NCI-H345 (cell line): Measurements from ENCODE around the gene ZBTB45.
"Not testable (repeated sequence)": the region's sequence is repeated elsewhere in the genome, so short reads cannot be mapped to it uniquely, and the experiment has no call there.

Source experiments
- DNase-seq: peaks from one replicate; lab custom pipeline; 2025; lab: John Stamatoyannopoulos, UW

ZBTB45 gene

DNA sequence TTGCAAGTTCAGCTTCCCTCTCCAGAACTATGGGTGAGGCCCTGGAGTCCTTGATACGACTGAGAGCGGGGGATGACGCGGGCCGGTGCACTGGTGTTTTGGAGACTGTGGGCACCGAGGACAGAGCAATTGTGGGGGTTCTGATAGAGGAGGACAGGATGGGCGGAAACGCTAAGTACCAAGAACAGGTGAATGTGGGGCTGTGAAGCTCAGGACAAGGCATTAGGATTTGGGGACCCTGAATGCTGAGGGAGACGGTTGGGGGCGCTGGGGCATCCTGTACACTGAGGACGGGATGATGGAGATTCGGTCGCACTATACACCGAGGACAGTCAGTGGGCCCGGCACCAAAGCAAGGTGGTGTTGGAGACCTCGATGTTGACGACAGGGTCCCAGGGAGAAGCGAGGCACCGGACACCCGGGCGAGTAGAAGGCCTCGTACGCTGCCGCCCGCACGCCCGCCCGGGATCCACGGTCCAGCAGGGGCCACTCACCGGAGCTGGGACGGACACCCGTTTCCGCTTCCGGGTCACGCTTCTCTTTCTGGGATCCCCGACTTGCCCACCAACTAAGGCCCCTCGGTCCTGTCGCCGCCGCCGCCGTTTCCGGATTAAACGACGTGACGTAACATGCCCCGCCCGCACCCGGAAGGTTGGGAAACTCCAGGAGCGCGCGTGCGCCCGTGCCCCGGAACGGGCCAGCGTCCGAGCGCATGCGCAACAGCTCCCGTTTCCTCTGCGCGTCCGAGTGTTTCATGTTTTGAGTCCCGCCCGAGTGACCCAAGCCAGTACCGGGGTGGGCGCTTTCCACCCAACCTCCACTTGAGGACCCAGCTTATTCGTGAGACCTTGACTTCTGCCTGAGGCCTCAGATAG is 35.1 kb upstream of the ZBTB45 start, which contains the start of gene CHMP2A:
TSS of gene CHMP2A (minus strand) at position 612 of the 875 bp plus-strand sequence. CDS start 893 bp downstream, outside the sequence.
- DNase-seq = no peak

DNA sequence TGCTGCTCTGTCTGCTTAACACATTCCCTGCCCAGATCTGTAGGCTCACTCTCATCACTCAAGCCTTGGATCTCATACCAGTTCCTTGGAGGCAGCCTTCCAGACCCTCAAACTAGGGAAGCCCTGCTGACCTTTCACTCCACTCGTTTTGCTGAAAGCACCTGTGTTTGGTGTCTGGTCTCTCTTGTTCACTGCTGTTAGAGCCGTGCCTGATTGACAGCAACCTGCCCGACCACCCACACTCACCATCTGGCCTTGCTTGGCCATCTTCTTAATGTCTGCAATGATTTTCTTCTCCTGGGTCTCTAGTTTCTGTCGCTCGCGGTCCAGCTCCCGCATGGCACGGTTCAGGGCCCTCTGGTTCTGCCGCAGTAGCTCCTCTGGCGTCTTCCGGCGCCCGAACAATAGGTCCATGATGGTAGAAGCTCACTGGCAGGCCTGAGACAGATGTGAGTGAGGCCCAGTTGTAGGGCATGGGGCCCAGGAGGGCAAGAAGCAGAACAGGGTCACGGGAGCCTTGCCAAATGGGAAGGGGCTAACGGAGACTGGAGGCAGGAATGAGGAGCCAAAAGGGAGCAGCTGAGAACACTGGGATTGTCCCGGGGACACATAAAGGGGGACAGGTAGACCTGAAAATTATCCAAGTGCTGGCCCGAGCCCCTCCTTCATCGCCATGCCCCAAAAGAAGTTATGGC is 34.3 kb upstream of the ZBTB45 start:
- DNase-seq = no peak

DNA sequence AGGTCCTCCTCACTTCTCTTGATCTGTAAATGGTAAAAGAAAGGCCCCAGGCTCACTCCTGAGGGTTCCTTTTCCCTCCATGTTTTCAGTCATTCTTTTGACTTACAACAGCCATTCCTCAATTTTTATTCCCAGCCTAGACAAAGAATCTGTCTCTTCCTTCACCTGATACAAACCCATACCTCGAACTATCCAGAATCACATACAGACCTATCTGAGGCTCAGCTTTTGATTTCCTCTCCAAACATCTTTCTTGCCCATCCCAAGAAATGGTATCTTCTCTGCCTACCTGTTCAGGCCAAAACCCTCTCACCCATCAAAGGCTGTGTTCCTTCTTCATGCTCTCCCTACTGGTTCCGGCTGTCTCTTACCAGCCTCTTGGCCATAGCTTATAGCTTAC is 33.0 kb upstream of the ZBTB45 start:
- DNase-seq = no peak

DNA sequence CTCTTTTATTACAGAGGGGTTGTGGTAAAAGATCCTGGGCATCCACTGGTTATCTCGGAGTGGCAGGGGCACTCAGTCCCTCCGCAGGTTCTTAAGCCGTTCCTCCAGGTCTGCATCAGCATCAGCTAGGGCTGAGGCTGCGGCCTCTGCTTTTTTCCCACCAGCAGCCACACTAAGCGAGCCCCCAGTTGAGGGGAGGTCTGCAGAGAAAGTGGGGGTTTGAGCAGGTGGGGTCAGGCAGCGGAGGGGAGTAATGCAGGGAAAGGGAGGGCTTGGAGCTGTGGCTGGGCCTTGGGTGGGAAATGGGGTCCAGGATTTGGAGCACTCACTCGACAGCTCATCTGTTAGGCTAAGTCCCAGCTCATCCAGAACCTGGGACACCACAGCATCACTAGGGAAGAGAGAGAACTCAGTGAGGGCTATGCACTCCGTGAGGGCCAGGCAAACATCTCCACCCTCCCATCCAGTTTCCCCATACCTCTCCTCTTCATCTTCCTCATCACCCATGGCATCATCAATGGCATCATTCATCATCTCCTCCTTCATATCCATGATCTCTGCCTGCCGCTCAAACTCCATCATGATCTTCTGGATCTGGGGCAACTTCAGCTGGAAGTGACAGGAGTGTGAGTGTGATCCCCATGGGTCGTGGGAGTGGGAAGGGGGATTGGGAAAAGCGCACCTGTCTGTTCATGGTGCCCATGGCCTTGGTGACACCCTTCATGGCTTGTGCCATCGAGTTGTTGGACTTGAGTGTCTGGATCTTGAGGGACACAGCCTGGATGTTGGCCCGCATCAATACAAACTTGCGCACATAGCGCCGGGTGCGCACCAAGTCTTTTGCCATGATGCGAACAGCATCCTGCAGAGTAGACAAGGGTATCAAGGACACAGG is 32.2 kb upstream of the ZBTB45 start:
- DNase-seq = no peak

DNA sequence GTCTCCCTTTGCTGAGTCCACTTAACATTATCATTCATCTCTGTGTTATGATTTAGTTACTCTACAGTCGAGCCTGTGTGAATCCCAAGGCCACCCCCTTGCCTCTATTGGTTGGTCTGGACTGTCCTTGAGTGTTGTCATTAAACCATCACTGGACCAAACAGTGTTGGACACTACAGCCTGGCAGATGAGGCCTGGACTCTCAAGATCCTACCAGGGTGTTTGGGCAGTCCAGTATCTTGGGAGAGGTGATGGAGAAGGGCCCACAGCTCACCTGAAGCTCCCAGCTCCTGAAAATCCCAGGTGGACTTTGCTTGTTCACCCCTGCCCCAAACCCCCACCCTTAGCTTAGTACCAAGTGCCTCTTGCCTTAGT is 31.5 kb upstream of the ZBTB45 start:
- no peak for DNase-seq

DNA sequence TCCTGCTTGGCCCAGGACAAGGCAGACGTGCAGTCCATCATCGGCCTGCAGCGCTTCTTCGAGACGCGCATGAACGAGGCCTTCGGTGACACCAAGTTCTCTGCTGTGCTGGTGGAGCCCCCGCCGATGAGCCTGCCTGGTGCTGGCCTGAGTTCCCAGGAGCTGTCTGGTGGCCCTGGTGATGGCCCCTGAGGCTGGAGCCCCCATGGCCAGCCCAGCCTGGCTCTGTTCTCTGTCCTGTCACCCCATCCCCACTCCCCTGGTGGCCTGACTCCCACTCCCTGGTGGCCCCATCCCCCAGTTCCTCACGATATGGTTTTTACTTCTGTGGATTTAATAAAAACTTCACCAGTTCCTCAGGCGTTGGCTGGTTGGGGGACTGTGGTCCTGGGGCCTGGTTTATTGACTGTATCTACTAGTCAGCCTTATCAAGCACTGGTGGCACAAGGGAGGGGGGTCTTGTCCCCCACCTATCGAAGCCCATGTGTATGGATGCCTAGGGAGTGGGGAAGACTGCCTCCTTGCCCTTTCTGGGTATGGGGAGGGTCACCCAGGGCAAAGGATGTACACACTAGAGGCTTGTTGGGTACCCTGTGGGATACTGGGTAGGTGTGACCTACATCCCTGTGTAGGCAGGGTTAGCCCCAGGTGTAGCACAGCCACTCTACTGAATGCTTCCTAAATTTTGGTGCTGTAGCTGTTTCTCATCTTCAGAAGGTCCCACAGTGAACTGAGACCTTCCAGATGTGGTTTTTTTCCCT is 30.9 kb upstream of the ZBTB45 start:
- no peak for DNase-seq

DNA sequence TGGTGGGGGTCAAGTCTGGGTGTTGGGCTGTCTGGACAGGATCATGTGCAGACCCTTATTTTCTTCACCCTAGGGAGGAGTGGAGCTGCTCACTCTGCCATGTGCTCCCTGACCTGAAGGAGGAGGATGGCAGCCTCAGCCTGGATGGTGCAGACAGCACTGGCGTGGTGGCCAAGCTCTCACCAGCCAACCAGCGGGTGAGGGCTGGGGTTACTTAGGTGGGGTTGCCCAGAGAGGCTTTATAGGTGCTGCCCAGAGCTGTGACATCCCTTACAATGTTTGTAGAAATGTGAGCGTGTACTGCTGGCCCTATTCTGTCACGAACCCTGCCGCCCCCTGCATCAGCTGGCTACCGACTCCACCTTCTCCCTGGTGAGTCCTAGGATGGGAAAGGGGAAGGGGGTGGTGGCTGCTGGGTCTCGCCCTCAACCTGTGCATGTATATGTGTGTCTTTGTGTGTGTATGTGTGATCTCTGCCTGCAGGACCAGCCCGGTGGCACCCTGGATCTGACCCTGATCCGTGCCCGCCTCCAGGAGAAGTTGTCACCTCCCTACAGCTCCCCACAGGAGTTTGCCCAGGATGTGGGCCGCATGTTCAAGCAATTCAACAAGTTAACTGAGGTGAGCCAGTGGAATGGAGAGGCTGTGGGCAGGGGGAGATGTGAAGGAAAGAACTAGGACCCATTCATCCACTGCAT is 30.2 kb upstream of the ZBTB45 start:
- DNase-seq = no peak

DNA sequence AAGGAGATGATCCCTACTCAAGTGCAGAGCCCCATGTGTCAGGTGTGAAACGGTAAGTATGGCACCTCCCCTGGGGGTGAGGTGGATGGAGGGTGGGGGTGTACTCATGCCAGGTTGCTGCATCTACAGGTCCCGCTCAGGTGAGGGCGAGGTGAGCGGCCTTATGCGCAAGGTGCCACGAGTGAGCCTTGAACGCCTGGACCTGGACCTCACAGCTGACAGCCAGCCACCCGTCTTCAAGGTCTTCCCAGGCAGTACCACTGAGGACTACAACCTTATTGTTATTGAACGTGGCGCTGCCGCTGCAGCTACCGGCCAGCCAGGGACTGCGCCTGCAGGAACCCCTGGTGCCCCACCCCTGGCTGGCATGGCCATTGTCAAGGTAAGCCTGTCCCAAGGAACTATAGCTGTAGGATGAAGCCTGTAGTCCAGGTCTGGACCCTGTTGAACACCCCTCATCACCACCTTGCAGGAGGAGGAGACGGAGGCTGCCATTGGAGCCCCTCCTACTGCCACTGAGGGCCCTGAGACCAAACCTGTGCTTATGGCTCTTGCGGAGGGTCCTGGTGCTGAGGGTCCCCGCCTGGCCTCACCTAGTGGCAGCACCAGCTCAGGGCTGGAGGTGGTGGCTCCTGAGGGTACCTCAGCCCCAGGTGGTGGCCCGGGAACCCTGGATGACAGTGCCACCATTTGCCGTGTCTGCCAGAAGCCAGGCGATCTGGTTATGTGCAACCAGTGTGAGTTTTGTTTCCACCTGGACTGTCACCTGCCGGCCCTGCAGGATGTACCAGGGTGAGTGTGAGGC is 29.5 kb upstream of the ZBTB45 start:
- no peak for DNase-seq

DNA sequence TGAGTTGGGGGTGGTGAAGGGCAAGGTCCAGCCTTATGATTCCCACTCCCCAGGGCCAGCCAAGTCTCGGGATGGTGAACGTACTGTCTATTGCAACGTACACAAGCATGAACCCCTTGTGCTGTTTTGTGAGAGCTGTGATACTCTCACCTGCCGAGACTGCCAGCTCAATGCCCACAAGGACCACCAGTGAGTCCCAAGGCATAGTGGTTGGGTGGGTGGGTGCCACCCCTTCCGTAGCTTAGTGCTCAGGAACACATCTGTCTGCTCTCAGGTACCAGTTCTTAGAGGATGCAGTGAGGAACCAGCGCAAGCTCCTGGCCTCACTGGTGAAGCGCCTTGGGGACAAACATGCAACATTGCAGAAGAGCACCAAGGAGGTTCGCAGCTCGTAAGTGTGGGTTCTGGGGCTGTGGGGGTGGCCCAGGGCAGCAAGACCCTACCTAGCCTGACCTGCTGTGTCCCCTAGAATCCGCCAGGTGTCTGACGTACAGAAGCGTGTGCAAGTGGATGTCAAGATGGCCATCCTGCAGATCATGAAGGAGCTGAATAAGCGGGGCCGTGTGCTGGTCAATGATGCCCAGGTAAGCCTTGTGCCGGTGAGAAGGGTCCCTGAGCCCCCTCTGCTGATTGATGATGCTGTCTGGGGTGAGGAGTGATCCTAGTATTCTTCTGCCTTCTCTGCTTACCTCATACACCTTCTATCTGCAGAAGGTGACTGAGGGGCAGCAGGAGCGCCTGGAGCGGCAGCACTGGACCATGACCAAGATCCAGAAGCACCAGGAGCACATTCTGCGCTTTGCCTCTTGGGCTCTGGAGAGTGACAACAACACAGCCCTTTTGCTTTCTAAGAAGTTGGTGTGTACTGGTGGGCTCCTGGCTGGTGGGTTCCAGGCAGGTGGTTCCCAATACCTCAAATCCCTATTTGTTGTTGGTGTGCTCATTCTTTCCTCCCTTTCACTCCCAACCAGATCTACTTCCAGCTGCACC is 28.0 kb upstream of the ZBTB45 start:
- no peak for DNase-seq

DNA sequence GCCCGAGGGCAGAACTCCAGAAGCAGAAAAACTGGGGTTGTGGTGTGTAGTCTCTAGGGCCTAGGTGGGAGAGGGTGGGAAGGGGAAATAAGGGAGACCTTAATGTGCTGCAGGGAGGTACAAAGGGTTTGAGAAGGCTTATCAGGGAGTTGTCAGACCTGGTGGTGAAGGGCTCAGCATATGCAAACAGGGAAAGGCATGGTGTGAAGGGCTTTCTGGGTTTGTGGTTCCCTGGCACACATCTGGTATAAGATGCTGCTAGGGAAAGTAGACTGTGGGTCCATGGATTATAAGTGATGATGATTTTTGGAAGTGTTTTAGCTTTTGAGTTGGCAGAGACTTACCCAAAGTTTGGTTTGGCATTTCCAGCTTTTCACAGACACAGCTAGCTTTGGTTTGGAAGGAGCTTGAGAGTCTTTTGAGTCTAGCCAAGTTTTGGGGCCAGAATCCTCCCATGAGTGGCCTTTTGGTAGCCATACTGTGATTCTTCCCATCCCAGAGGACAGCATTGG is 26.5 kb upstream of the ZBTB45 start:
- DNase-seq = no peak

DNA sequence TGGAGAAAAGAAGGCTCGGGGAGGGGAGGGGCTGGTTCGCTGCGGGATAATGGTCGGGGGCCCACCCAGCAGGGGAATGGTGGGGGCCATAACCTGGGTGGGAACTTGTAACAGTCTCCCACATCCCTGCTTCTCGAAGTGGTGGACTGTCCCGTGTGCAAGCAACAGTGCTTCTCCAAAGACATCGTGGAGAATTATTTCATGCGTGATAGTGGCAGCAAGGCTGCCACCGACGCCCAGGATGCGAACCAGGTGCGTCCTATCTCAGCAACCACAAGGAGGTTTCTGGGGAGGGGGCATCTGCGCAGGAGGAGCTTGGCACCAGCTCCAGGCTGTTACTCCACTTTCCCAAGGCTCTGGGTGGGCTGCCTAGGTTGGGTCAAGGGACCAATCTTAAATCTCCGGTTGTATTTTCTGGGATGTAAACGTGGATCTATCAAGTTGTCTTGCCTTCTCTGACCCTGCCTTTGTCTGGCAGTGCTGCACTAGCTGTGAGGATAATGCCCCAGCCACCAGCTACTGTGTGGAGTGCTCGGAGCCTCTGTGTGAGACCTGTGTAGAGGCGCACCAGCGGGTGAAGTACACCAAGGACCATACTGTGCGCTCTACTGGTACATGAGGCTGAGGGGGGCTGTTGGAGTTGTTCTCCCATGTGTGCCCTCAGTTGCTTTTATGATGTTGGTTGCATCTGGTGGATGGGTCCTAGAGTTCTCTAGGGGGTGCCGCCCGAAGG is 25.8 kb upstream of the ZBTB45 start:
- DNase-seq = no peak

DNA sequence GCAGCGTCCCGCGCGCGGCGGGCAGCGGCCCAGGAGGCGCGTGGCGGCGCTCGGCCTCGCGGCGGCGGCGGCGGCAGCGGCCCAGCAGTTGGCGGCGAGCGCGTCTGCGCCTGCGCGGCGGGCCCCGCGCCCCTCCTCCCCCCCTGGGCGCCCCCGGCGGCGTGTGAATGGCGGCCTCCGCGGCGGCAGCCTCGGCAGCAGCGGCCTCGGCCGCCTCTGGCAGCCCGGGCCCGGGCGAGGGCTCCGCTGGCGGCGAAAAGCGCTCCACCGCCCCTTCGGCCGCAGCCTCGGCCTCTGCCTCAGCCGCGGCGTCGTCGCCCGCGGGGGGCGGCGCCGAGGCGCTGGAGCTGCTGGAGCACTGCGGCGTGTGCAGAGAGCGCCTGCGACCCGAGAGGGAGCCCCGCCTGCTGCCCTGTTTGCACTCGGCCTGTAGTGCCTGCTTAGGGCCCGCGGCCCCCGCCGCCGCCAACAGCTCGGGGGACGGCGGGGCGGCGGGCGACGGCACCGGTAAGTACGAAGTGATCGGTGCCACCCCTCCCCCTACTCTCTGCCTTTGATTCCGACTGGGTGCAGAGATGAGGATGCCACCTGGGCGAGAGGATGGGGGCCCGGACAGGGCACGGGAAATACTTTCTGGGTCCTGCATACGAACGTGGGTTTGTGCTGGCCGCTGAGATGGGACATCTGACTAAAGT is 25.1 kb upstream of the ZBTB45 start:
- DNase-seq = no peak

DNA sequence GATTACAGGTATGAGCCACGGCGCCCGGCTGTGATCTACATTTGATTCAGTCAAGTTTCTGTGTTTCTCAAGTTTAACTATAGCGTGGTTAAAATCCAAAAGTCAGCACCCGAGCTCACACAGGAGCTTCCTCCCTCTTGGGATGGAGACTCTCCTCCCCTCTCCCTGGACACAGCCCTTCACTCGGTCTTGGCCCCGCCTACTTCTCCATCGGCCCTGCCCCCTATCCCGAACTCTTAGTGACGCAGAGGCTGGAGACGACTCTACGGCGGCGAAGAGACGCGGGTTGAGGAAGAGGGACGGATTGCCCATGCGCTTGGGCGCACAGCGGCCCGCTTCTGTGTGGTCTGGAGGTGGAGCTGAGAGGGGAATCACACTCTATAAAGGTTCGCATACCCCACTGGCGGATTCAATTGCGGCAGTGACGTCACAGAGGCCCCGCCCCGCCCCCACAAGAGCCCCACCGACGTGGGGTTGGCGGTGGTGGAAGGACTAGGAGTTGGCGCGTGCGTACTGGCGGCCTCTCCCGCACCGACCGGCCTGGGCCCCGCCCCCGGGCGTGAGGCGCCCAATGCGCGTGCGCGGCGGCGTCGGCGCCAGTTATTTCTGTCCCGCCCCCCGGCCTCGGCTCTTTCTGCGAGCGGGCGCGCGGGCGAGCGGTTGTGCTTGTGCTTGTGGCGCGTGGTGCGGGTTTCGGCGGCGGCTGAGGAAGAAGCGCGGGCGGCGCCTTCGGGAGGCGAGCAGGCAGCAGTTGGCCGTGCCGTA is 24.4 kb upstream of the ZBTB45 start, which contains the start of gene TRIM28:
TSS of gene TRIM28 (plus strand) at position 239 of the 765 bp plus-strand sequence. CDS start 694 bp downstream, outside the sequence.
- no peak for DNase-seq

DNA sequence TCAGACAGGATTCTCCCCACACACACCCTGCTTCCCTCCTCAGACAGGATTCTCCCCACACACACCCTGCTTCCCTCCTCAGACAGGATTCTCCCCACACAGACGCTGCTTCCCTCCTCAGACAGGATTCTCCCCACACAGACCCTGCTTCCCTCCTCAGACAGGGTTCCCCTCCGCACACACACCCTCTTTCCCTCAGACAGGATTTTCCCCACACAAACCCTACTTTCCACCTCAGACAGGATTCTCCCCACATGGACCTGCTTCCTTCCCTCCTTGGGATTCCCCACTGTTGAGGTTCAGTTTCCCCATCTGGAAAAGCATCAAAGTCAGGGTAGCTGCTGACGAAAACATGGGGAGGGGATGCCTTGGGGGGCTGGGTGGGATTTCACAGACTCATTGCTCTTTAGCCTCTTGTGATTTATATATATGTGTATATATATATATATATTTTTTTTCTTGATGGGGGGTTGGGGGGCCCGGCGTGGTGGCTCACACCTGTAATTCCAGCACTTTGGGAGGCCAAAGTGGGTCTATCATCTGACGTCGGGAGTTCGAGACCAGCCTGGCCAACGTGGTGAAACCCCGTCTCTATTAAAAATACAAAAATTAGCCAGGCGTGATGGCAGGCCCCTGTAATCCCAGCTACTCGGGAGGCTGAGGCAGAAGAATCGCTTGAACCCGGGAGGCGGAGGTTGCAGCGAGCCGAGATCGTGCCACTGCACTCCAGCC is 23.2 kb upstream of the ZBTB45 start:
- DNase-seq = not testable (repeated sequence)

DNA sequence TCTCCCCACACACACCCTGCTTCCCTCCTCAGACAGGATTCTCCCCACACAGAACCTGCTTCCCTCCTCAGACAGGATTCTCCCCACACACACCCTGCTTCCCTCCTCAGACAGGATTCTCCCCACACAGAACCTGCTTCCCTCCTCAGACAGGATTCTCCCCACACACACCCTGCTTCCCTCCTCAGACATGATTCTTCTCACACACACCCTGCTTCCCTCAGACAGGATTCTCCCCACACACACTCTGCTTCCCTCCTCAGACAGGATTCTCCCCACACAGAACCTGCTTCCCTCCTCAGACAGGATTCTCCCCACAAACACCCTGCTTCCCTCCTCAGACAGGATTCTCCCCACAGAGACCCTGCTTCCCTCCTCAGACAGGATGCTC is 19.6 kb upstream of the ZBTB45 start:
- not testable (repeated sequence) for DNase-seq
